Parathyroid adenoma (tissue), 2 donors: ENCODE results near the gene TNFRSF13B.

Source experiments
- H2AFZ ChIP-seq: fragments of 300-600 bp; sonication (generic); one replicate; pipeline ENCODE4 v1.7.0; 2017; ENCODE audit warnings: antibody characterized with exemption, mild to moderate bottlenecking
- H3K27ac ChIP-seq: fragments of 300-600 bp; sonication (generic); one replicate; pipeline ENCODE4 v1.7.0; 2017
- H3K27me3 ChIP-seq: fragments of 300-600 bp; sonication (generic); one replicate; pipeline ENCODE4 v1.7.0; 2017; ENCODE audit warnings: low read length; ENCODE audit not compliant: control insufficient read depth, insufficient read depth
- H3K36me3 ChIP-seq: fragments of 300-600 bp; sonication (generic); one replicate; pipeline ENCODE4 v1.7.0; 2017; ENCODE audit warnings: low read length; ENCODE audit not compliant: control insufficient read depth, insufficient read depth
- H3K4me1 ChIP-seq: fragments of 300-600 bp; sonication (generic); one replicate; pipeline ENCODE4 v1.7.0; 2017; ENCODE audit warnings: control low read depth
- H3K4me2 ChIP-seq: fragments of 300-600 bp; sonication (generic); one replicate; pipeline ENCODE4 v1.7.0; 2017; ENCODE audit warnings: low read length
- H3K4me3 ChIP-seq: fragments of 300-600 bp; sonication (generic); one replicate; pipeline ENCODE4 v1.7.0; 2017; ENCODE audit warnings: low read depth, low read length
- H3K79me2 ChIP-seq: fragments of 300-600 bp; sonication (generic); one replicate; pipeline ENCODE4 v1.7.0; 2017; ENCODE audit warnings: control low read depth
- H3K9ac ChIP-seq: fragments of 300-600 bp; sonication (generic); one replicate; pipeline ENCODE4 v1.7.0; 2017; ENCODE audit warnings: mild to moderate bottlenecking
- H3K9me3 ChIP-seq: fragments of 300-600 bp; sonication (generic); one replicate; pipeline ENCODE4 v1.7.0; 2017; ENCODE audit warnings: low read length; ENCODE audit not compliant: control insufficient read depth
- CTCF ChIP-seq: fragments of 300-600 bp; sonication (generic); IDR thresholded peaks from one replicate; pipeline ENCODE4 v1.7.0; 2017; ENCODE audit warnings: antibody characterized with exemption, mild to moderate bottlenecking
- donor health status: primary hyperparathyroidism.

The TNFRSF13B gene

GRCh38 chr17:16954521-16954920 lies 17.4 kb downstream of the TNFRSF13B start:
- no peaks in the 10 kb centered on the region for H3K9me3 ChIP-seq
- no peak overlapping the region for H3K27ac ChIP-seq
- H3K9ac ChIP-seq, result no peak overlapping the region
- H3K79me2 ChIP-seq, result no peaks in the 10 kb centered on the region
- no peaks in the 10 kb centered on the region for H3K27me3 ChIP-seq
- TF ChIP-seq CTCF, result no peak
- H3K4me3 ChIP-seq, result no peak overlapping the region
- no peaks in the 10 kb centered on the region for H3K4me1 ChIP-seq
- no peaks in the 10 kb centered on the region for H3K36me3 ChIP-seq
- H2AFZ ChIP-seq, result no peak overlapping the region
- H3K4me2 ChIP-seq, result no peak overlapping the region

DNA sequence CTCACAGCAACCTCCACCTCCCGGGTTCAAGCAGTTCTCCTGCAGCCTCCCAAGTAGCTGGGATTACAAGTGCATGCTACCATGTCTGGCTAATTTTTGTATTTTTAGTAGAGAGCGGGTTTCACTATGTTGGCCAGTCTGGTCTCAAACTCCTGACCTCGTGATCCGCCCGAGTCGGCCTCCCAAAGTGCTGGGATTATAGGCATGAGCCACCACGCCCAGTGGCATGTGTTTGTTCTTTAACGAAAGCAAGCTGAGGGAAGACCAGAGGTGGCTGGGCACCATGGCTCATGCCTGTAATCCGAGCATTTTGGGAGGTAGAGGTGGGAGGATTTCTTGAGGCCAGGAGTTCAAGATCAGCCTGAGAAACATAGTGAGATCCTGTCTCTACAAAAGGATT lies 18.1 kb downstream of the TNFRSF13B start:
- Histone ChIP-seq H3K79me2 (no peaks in the 10 kb centered on the region), H3K9ac (no peak overlapping the region), H3K4me2 (no peak overlapping the region), H3K9me3 (no peaks in the 10 kb centered on the region), H3K36me3 (no peaks in the 10 kb centered on the region), H3K27me3 (no peaks in the 10 kb centered on the region), H3K4me1 (no peaks in the 10 kb centered on the region), H3K4me3 (no peak overlapping the region), H3K27ac (no peak overlapping the region), H2AFZ (no peak overlapping the region)
- no peak for TF ChIP-seq CTCF

- Histone ChIP-seq H3K9me3 (no peaks in the 10 kb centered on the region), H3K79me2 (no peaks in the 10 kb centered on the region), H3K27me3 (no peaks in the 10 kb centered on the region), H3K4me2 (no peak overlapping the region), H3K4me1 (no peaks in the 10 kb centered on the region), H2AFZ (no peak overlapping the region), H3K27ac (no peak overlapping the region), H3K4me3 (no peak overlapping the region), H3K36me3 (no peaks in the 10 kb centered on the region), H3K9ac (no peak overlapping the region)
- TF ChIP-seq CTCF, result no peak
Measured at GRCh38 chr17:16953347-16953746, 18.6 kb downstream of the TNFRSF13B start.

- Histone ChIP-seq H3K9ac (no peak overlapping the region), H3K4me2 (no peak overlapping the region), H3K79me2 (no peaks in the 10 kb centered on the region), H3K36me3 (no peaks in the 10 kb centered on the region), H3K9me3 (no peaks in the 10 kb centered on the region), H3K4me3 (no peak overlapping the region), H3K27ac (no peak overlapping the region), H2AFZ (no peak overlapping the region), H3K27me3 (no peaks in the 10 kb centered on the region), H3K4me1 (no peaks in the 10 kb centered on the region)
- TF ChIP-seq CTCF, result no peak
Measured at GRCh38 chr17:16952401-16952800, 19.5 kb downstream of the TNFRSF13B start.

DNA sequence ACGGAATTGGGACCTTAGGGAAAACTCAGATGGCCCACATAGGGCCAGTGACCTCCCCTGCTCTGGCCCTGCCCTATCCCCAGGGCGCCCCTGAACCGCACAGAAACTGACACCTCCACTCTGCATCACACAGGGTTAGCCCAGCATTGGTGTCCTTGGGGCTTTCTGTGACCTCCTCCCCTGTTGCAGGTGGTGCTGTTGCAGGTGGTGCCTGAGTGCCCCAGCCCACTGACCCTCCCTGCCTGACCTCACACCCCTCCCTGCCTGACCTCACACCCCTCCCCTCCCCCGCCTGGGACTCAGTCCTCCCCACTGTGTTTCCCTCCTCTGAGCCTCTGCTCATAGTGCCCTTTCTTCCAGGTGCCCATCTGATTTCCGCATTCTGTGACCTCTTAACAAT lies 21.4 kb downstream of the TNFRSF13B start:
- Histone ChIP-seq H3K36me3 (no peaks in the 10 kb centered on the region), H3K4me1 (no peaks in the 10 kb centered on the region), H3K9ac (no peak overlapping the region), H3K79me2 (no peaks in the 10 kb centered on the region), H3K27ac (no peak overlapping the region), H2AFZ (no peak overlapping the region), H3K4me2 (no peak overlapping the region), H3K9me3 (no peaks in the 10 kb centered on the region), H3K27me3 (no peaks in the 10 kb centered on the region), H3K4me3 (no peak overlapping the region)
- TF ChIP-seq CTCF, result no peak
